A549 (cell line): Measurements from ENCODE around the gene BCL6. TPM values are rescaled to one million over a fixed set of nuclear protein-coding genes. Genes with fewer than 3 reads are reported as not detected.
A peak's percentile ranks its signal among the peaks of the same experiment; 100 is the strongest.

Experiments used
- ATAC-seq, 2 experiments: fragments of 200-7000 bp in 1 of 2; fragments of >200 bp in 1 of 2; cut with Nextera tagmentation in 1 of 2; cut with Tn5 transposase in 1 of 2; 3 replicates each; pipeline versions ENCODE4 v1.8.0 to v1.9.1; 2018 to 2020; ENCODE audit warnings: mild to moderate bottlenecking in 1 of 2, moderate library complexity in 1 of 2
- CTCF ChIA-PET: fragments of 300-600 bp; sonication (Branson Sonifier 250); formaldehyde crosslinking; extraction: SDS; loops from one replicate; lab custom pipeline; 2021; ENCODE audit warnings: antibody characterized with exemption, inconsistent platforms; lab: Yijun Ruan, JAX
- POLR2A ChIA-PET: fragments of 350-600 bp; formaldehyde crosslinking; extraction: SDS; loops from one replicate; lab custom pipeline; 2021; ENCODE audit warnings: antibody characterized with exemption, inconsistent platforms; lab: Yijun Ruan, JAX
- DNase-seq, 2 experiments: peaks; one replicate each; pipeline versions ENCODE4 v3.0.0 to v3.0.0-alpha.2; 2011 to 2016; ENCODE audit warnings: low read depth in 1 of 2, low spot score in 1 of 2
- FAIRE-seq: peaks from 2 replicates; lab custom pipeline; 2011; peaks lifted over from hg19 to GRCh38; lab: Jason Lieb, UNC
- H3K27ac ChIP-seq, 2 experiments: fragments of >200 bp; sonication (Bioruptor Twin); formaldehyde crosslinking; 3 replicates each; pipeline ENCODE4 v1.5.1; 2016 to 2017
- H3K4me1 ChIP-seq: fragments of >200 bp; sonication (Bioruptor Twin); formaldehyde crosslinking; 3 replicates; pipeline ENCODE4 v1.6.1; 2016
- H3K4me2 ChIP-seq: fragments of >200 bp; sonication (Bioruptor Twin); formaldehyde crosslinking; 3 replicates; pipeline ENCODE4 v1.6.1; 2016
- H3K4me3 ChIP-seq: fragments of >200 bp; sonication (Bioruptor Twin); formaldehyde crosslinking; 3 replicates; pipeline ENCODE4 v1.5.1; 2016
- H3K9me3 ChIP-seq: fragments of >200 bp; sonication (Bioruptor Twin); formaldehyde crosslinking; 3 replicates; pipeline ENCODE4 v1.6.1; 2016
- BCL3 ChIP-seq: fragments of >200 bp; sonication (Bioruptor Twin); formaldehyde crosslinking; IDR thresholded peaks from 3 replicates; pipeline ENCODE4 v1.6.1; 2016
- CBX2 ChIP-seq: fragments of 200-600 bp; sonication (generic); IDR thresholded peaks from 2 replicates; pipeline ENCODE4 v1.6.1; 2016; ENCODE audit warnings: low read depth, mild to moderate bottlenecking, borderline replicate concordance
- CEBPB ChIP-seq, 2 experiments: fragments of >200 bp in 1 of 2; sonication (Bioruptor Twin) in 1 of 2; formaldehyde crosslinking in 1 of 2; IDR thresholded peaks; 2 replicates each; pipeline ENCODE4 v1.6.1; 2012 to 2016
- CTCF ChIP-seq: fragments of >200 bp; sonication (Bioruptor Twin); formaldehyde crosslinking; IDR thresholded peaks from 3 replicates; pipeline ENCODE4 v1.5.1; 2016
- E2F6 ChIP-seq: IDR thresholded peaks from 2 replicates; pipeline ENCODE4 v1.6.1; 2012; ENCODE audit warnings: low read depth, borderline replicate concordance
- FOSL2 ChIP-seq, 2 experiments: fragments of 450-650 bp in 1 of 2; fragments of >200 bp in 1 of 2; sonication (Bioruptor Twin) in 1 of 2; formaldehyde crosslinking; IDR thresholded peaks; 2 replicates each; pipeline versions ENCODE4 v1.5.0 to v1.6.1; 2016 to 2020; ENCODE audit warnings: mild to moderate bottlenecking in 1 of 2, moderate library complexity in 1 of 2
- FOXS1 ChIP-seq: fragments of 250-450 bp; sonication (Bioruptor Pico); IDR thresholded peaks from 2 replicates; pipeline ENCODE4 v1.5.0; 2020; ENCODE audit warnings: mild to moderate bottlenecking, moderate library complexity
- HMGXB4 ChIP-seq: fragments of 250-450 bp; sonication (Bioruptor Pico); IDR thresholded peaks from 2 replicates; pipeline ENCODE4 v1.5.0; 2021; ENCODE audit warnings: mild to moderate bottlenecking, moderate library complexity, borderline replicate concordance
- HOXA7 ChIP-seq: fragments of 250-450 bp; sonication (Bioruptor Pico); IDR thresholded peaks from 2 replicates; pipeline ENCODE4 v1.5.0; 2020; ENCODE audit warnings: mild to moderate bottlenecking, moderate library complexity
- JUNB ChIP-seq: fragments of >200 bp; sonication (Bioruptor Twin); formaldehyde crosslinking; IDR thresholded peaks from 2 replicates; pipeline ENCODE4 v1.6.1; 2016
- KDM1A ChIP-seq: fragments of 200-600 bp; sonication (generic); IDR thresholded peaks from 2 replicates; pipeline ENCODE4 v1.6.1; 2016; ENCODE audit warnings: low read depth, mild to moderate bottlenecking
- MAZ ChIP-seq: fragments of 150-350 bp; IDR thresholded peaks from 2 replicates; pipeline ENCODE4 v1.6.1; 2014; ENCODE audit warnings: antibody characterized with exemption, low read depth, low read length, borderline replicate concordance
- NFE2L2 ChIP-seq: fragments of 150-350 bp; conservative IDR thresholded peaks from 2 replicates; pipeline ENCODE4 v1.6.1; 2014; ENCODE audit warnings: low read length
- NPAS2 ChIP-seq: fragments of 250-450 bp; sonication (Bioruptor Pico); IDR thresholded peaks from 2 replicates; pipeline ENCODE4 v1.8.0; 2022; ENCODE audit warnings: mild to moderate bottlenecking, moderate library complexity, borderline replicate concordance
- PBX3 ChIP-seq: IDR thresholded peaks from 2 replicates; pipeline ENCODE4 v1.6.1; 2012
- PHF8 ChIP-seq: fragments of 200-600 bp; sonication (generic); IDR thresholded peaks from 2 replicates; pipeline ENCODE4 v1.6.1; 2016; ENCODE audit warnings: low read depth, mild to moderate bottlenecking, antibody characterized with exemption, moderate library complexity, borderline replicate concordance
- POLR2AphosphoS2 ChIP-seq: conservative IDR thresholded peaks from 2 replicates; pipeline ENCODE4 v1.6.1; 2012; ENCODE audit warnings: low read length, improper control_type of control experiment, inconsistent platforms
- RAD21 ChIP-seq, 2 experiments: fragments of >200 bp in 1 of 2; sonication (Bioruptor Twin) in 1 of 2; formaldehyde crosslinking in 1 of 2; IDR thresholded peaks in 1 of 2; conservative IDR thresholded peaks in 1 of 2; 2 replicates in 1 of 2; 3 replicates in 1 of 2; pipeline ENCODE4 v1.6.1; 2012 to 2018; ENCODE audit warnings: inconsistent platforms in 1 of 2
- RFX5 ChIP-seq: fragments of 450-650 bp; IDR thresholded peaks from 2 replicates; pipeline ENCODE4 v1.7.1; 2014; ENCODE audit warnings: antibody characterized with exemption, mild to moderate bottlenecking, moderate library complexity
- SMC3 ChIP-seq: fragments of >200 bp; sonication (Bioruptor Twin); formaldehyde crosslinking; IDR thresholded peaks from 3 replicates; pipeline ENCODE4 v1.6.1; 2018; ENCODE audit warnings: inconsistent platforms
- SREBF2 ChIP-seq: fragments of 450-650 bp; IDR thresholded peaks from 2 replicates; pipeline ENCODE4 v1.6.1; 2014; ENCODE audit warnings: mild to moderate bottlenecking, moderate library complexity
- TP53 ChIP-seq: fragments of 250-450 bp; sonication (Bioruptor Pico); IDR thresholded peaks from 2 replicates; pipeline ENCODE4 v1.5.0; 2021; ENCODE audit warnings: mild to moderate bottlenecking, moderate library complexity
- USF2 ChIP-seq: fragments of 450-650 bp; IDR thresholded peaks from 2 replicates; pipeline ENCODE4 v1.6.1; 2014; ENCODE audit warnings: antibody characterized with exemption
- ZC3H11A ChIP-seq: fragments of 450-650 bp; IDR thresholded peaks from 2 replicates; pipeline ENCODE4 v1.6.1; 2014; ENCODE audit warnings: antibody characterized with exemption, mild to moderate bottlenecking
- ZFP36 ChIP-seq: fragments of 450-650 bp; IDR thresholded peaks from 2 replicates; pipeline ENCODE4 v1.6.1; 2014; ENCODE audit warnings: borderline replicate concordance; ENCODE audit not compliant: partially characterized antibody
- ZNF302 ChIP-seq: fragments of 250-450 bp; sonication (Bioruptor Pico); IDR thresholded peaks from 2 replicates; pipeline ENCODE4 v1.9.0; 2021; ENCODE audit warnings: inconsistent platforms, mild to moderate bottlenecking, moderate library complexity
- WGBS: methylation state at CpG from one replicate; pipeline ENCODE4 v1.1.6; 2017; ENCODE audit errors: missing lambda C conversion rate; 5-methylcytosine and 5-hydroxymethylcytosine counted together
- polyA plus RNA-seq, 4 experiments: library from polyadenylated mRNA; depleted of rRNA in 3 of 4; stranded (reverse); fragments of >200 nt; fragmentation: RNase III in 1 of 4; extraction: RNeasy Plus Mini Kit Qiagen cat#74134 plus additional on column Dnase treatment in 1 of 4; gene quantifications; 2 replicates in 3 of 4; 3 replicates in 1 of 4; pipeline ENCODE4 v1.2.3, GENCODE V29; 2011 to 2017

BCL6 gene
- polyA plus RNA-seq, 2 of the 4 experiments (the other 2 are of a cell fraction): 7.0 to 10.4 TPM

- 7% methylated on average over 4 of the region's 4 CpGs for WGBS
- Histone ChIP-seq H3K4me3 (no peak overlapping the region), H3K9me3 (no peaks in the 10 kb centered on the region), H3K4me1 (no peaks in the 10 kb centered on the region), H3K27ac (no peak overlapping the region), H3K4me2 (no peak overlapping the region)
- no peak for TF ChIP-seq ZFP36
- no peak for TF ChIP-seq PHF8
- TF ChIP-seq CTCF: peak; percentile 71
- no peak for TF ChIP-seq HOXA7 (CRISPR knock-in tag)
- no peak for TF ChIP-seq FOXS1 (CRISPR knock-in tag)
- no peak for TF ChIP-seq CBX2
- TF ChIP-seq SMC3: peak; percentile 69
- no peak for TF ChIP-seq USF2
- no peak for TF ChIP-seq BCL3
- TF ChIP-seq FOSL2 (IDR thresholded peaks at IDR 0.05): no peak
- TF ChIP-seq FOSL2 (CRISPR knock-in tag; IDR thresholded peaks at IDR 0.05): no peak
- no peak for TF ChIP-seq KDM1A
- TF ChIP-seq POLR2AphosphoS2: no peak
- no peak for TF ChIP-seq CEBPB (IDR thresholded peaks at IDR 0.05)
- TF ChIP-seq ZC3H11A: no peak
- no peak for TF ChIP-seq NPAS2 (CRISPR knock-in tag)
- no peak for TF ChIP-seq HMGXB4
- no peak for TF ChIP-seq NFE2L2
- TF ChIP-seq RAD21 (conservative IDR thresholded peaks at IDR 0.05 in 1 of 2, IDR thresholded peaks at IDR 0.05 in 1 of 2): peak; percentile 85 to 91
- no peak for TF ChIP-seq JUNB
- no peak for TF ChIP-seq SREBF2
- TF ChIP-seq E2F6: no peak
- TF ChIP-seq PBX3: no peak
- no peak for TF ChIP-seq MAZ
- no peak for TF ChIP-seq TP53 (CRISPR knock-in tag)
- no peak for TF ChIP-seq RFX5
- TF ChIP-seq ZNF302 (CRISPR knock-in tag): no peak
- peak; percentile 59 to 65 for DNase-seq
- ChIA-PET CTCF (interaction anchor here (0.6 to 5.8 kb wide), 19 partner anchors 9 to 1096 kb away, joined by 3 to 67 read pairs (median 5); partner anchors contain the start of genes RPL39L and RTP2), POLR2A (no interaction called here)
- peak; percentile 91 to 94 for ATAC-seq
- FAIRE-seq: no peak
Observed at GRCh38 chr3:187714404-187714979, 30.8 kb downstream of the BCL6 start.
